Dedifferentiated amniotic fluid mesenchymal stem cell (primary cell): Measurements from ENCODE around the gene HCK.

Source experiments
- DNase-seq: peaks from one replicate; pipeline ENCODE4 v3.0.0-alpha.2; 2016; ENCODE audit errors: extremely low spot score

HCK gene

DNA sequence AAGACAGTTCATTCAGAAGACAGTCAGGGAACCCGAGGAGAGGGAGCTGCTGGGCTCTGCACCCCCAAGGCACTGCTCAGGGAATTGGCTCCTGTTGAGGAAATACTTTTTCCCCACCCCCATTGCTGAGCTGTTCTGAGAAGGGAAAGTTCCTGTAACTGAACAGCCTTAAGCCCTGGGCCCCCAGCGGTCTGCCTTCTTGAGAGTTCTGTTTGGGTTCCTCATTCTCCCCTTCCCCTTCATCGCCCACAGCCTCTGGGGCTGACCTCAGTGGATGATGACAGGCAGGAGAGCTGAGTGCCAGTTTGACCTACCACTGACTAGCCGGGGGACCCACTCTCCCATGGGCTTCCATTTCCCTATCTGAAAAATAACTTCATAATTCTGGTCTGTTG is 10.7 kb downstream of the HCK start:
- no peak for DNase-seq

DNA sequence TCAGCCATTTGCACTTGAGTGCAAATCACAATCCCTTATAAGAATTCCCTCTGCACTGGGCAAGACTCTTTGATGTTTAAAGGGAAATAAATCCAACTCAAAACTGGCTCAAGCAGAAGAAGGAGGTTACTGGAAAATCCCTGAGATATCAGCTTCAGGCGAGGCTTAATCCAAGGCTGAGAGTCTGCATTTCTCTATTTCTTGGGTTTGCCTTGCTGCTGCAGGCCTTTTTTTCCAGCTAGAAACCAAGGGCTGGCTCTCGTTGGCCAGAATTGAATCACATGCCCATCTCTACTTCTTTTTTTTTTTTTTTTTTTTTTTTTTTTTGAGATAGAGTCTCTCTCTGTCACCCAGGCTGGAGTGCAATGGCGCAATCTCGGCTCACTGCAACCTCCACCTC is 11.7 kb downstream of the HCK start:
- DNase-seq: no peak

DNA sequence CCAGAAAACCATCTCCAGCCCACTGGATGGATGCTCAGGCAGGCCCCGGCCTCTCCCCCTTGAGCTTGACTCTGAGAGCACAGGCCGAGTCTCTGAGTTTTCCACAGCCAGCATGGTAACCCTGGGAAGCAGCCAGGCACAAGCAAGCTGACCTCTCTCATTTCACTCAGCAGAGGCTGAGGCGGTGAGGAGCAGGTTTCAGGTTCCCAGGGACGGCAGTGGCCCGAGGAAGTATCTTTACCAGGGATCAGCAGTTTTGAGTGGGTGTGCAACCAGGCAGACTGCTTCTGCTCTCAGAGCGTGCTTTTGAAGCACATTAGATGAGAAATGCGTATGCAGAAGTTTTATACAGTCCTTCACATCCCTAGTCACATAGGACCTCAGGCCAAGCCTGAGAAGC is 12.6 kb downstream of the HCK start:
- DNase-seq: no peak

DNA sequence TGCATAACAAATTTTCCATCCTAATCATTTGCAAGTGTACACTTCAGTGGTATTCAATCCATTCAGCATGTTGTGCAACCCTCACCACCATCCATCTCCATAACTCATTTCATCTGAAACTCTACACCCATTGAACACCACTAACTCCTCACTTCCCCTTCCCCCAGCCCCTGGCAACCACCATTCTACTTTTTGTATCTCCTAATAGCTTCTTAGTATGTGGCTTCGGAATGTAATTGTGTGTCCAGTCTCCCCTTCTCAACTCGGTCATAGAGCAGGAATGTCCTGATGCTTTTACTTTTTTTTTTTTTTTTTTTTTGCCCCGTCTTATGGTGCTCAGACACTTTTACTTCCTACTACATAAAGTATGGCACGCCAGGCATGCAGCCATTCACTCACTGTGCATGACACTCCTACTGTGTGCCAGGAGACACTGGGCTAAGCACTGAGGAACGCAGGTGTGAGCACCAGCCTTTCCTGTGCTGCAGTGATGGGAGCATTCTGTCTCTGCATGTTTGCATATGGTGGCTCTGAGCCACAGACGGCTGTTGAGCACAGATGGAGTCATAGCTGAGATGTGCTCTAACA is 15.3 kb downstream of the HCK start:
- DNase-seq: peak; percentile 71

DNA sequence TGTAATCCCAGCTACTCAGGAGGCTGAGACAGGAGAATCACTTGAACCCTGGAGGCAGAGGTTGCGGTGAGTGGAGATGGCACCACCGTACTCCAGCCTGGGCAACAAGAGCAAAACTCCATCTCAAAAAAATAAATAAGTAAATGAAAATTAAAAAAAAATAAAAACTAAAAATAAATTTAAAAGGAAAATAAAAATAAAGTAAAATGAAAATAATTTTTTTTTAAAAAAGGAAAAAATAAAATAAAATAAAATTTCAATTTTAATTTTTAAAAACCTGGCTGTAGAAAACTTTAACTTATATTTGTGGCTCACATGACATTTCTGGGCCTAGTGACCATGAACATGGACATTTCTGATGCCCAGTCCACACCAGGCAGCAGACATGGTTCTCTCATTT is 16.1 kb downstream of the HCK start:
- DNase-seq: no peak

DNA sequence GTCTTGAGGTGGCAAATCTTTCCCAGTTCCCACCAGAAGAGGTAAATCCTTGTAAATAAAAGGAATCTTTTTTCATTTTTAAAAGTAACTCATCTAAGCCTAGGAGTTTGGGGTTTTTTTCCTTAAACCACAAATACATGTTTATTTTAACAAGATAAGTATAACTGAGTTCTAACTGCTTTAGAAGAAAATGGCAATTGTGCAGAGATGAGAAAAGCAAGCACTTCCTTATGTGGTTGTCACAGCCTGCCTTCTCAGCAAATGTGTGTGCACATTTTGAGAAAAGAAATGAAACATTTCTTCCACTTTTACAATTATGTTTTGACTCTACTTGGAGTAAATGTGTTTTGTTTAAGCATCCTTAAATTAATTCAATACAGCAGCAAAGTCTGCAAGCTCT is 17.7 kb downstream of the HCK start:
- DNase-seq: no peak

DNA sequence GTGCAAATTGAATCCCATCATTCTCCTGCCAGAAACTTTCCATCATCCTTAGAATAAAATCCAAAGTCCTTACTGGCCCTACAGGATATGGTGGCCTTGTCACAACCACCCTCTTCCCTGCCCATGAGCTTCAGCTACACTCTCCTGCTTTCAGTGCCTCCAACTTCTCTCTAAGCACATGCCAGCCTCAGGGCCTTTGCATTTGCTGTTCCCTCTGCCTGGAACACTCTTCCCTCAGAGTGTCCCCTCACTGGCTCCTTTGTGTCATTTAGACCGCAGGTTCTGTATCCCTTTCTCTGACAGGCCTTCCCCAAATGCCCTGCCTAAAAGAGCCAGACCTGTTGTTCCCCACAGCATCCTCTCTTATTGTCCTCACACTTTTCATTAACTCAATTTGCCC is 18.2 kb downstream of the HCK start:
- no peak for DNase-seq

DNA sequence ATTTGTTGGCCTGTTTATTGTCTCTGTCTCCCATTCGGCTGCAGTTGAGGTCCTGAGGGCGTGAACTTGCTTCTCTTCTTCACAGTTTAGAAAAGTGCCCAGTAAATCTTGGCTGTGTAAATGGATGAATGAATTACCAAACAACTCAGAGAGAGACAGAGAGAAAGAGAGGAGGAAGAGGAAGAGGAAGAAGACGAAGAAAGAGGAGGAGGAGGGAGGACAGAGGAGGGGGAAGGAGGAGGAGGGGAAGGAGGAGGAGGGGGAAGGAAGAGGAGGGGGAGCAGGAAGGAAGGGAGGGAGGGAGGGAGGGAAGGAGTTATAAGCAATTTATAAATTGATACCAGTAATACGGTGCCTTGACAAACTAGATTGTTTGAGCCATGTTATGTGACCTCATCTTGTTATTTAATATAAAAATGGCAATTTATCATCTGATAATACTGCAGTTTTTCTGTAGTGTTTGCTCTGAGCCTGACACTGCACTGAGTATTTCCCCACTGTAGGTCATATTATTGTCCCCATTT is 18.7 kb downstream of the HCK start:
- no peak for DNase-seq

DNA sequence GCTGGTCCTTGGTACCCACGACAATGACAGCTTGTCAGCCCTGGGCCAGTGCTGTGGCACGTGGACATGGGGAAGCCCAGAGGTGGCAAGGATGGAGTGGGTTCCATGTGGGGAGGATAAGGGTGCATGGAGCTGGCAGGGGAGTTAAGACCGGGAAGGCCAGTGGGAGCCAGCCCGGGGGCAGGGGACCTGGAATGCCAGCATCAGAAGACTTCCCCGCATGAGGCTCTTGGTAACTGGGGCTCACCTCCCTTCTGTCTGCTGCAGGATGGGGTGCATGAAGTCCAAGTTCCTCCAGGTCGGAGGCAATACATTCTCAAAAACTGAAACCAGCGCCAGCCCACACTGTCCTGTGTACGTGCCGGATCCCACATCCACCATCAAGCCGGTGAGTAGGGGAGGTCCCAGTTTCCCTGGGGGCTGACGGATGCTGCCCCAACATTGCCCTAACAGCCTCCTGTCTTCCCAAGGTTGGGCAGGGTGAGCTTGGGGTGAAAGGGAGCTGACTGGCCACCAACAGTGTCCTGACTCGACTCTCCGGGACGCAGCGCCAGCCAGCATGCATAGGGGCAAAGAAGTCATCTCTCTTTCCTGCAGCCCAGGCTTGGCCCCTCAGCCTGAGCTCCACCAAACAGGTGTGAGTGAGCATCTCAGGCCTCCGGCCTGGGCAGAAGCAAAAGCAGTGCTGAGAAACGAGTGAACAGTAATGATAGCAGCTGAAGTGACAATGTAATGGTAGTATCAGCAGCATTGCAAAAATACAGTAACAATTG is 19.5 kb downstream of the HCK start:
- no peak for DNase-seq

DNA sequence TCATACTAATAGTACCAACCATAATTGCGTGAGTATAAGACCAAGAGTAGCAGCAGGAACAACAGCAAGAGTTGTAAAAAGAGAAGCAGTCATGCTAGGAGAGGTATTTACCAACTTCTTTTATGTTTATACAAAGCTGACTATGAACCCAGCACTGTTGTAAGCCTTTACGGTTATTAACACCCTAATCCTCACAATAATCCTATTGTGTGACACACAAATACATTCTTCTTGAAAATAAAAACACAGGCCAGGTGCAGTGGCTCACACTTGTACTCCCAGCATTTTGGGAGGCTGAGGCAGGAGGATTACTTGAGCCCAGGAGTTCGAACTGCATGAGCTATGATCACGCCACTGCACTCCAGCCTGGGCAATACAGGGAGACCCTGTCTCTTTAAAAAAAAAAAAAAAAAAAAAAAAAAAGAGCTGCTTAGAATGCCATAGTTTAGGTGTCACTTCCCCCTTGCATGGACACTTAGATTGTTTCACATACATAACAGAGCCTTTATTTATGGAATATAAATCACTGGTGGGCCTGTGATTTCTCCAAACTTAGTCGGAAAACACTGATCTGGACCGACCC is 20.2 kb downstream of the HCK start:
- no peak for DNase-seq

DNA sequence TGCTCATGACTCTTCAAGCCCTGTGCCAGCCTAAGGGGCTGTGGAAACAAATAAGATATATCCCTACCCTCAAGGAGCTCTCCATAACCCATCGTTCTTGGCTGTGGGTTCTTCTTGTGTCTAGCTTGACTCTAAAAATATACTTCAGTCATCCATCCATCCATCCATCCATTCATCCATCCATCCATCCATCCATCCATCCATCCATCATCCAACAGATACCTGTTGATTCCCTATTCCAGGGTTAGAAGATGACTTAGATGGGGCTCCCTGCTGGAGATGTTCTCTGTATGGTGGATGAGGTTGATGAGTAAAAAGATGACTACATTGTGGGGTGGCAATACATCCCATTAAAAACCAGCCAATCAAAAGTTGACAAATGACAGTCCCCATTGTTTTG is 23.5 kb downstream of the HCK start:
- DNase-seq: no peak

DNA sequence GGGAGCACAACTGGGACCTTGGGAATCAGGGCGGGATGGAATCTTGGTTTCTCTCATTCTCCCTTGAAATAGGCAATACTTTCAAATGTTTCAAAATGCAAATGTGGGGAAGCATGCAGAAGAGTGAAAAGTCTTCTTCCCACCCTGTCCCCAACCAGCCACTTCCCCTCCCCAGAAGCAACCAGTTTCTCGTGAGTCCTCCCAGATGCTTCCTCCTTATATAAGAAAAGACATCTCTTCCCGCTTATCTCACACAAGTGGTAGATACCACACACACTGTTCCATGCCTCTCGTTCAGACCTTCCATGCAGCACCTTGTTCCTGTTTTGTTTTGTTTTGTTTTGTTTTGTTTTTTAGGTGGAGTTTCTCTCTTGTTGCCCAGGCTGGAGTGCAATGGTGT is 25.1 kb downstream of the HCK start:
- DNase-seq: no peak

DNA sequence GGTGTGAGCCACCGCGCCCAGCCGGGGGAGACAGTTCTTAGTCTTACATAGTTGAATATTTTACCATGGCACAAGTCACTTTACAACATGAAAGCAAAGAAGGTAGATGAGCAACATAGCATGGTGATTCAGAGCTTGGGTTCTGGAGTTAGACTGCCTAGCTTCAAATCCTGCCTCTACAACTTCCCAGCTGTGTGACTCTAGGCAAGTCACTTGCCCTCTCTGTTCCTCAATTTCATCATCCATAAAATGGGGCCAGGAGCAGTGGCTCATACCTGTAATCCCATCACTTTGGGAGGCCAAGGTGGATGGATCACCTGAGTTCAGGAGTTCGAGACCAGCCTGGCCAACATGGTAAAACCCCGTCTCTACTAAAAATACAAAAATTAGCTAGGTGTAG is 26.3 kb downstream of the HCK start:
- no peak for DNase-seq

DNA sequence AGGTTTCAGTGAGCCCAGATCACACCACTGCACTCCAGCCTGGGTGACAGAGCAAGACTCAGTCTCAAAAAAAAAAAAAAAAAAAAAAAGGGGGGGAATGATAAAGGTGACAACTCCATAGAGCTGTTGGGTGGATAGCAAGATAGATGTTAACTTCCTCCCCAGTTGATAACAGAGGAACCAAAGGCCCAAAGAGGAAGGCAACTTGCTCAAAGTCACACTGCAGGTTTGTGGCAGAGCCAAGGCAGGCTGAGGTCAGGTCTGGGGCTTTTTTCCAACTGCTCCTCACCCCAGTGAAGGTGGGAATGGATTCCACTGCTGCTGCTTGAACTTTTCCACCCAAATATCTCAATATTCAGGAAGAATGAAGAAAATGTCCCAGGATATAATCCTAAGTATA is 26.7 kb downstream of the HCK start:
- no peak for DNase-seq

DNA sequence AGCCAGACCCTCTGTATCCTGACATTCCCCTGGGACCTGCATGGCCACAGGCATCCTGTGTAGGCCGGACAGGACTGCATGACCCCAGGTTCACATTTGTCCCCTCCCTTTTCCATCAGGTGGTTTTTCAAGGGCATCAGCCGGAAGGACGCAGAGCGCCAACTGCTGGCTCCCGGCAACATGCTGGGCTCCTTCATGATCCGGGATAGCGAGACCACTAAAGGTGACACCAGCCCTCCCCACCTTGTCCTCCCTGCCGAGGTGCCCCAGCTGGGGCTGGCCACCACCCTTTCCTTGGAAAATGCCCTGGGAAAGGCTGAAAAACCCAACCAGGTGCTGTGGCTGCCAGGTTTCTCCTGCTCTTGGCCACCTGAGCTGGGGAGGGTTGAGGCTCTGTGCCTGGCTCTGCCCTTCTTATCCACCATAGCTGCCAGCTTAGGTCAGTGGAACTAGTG is 27.6 kb downstream of the HCK start:
- DNase-seq: no peak

DNA sequence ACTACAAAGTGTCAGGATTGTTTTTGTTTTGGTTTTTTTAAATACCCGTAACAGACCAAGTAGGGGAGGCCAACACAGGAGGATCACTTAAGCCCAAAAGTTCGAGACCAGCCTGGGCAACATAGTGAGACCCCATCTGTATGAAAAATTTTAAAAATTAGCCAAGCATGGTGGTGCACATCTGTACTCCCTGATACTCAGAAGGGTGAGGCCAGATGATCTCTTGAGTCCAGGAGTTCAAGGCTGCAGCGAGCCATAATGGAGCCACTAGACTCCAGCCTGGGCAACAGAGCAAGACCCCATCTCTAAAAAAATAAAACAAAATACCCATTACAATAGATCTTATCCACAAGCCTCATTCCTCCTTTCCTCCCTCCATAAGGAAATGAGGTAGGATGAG is 28.7 kb downstream of the HCK start:
- no peak for DNase-seq

DNA sequence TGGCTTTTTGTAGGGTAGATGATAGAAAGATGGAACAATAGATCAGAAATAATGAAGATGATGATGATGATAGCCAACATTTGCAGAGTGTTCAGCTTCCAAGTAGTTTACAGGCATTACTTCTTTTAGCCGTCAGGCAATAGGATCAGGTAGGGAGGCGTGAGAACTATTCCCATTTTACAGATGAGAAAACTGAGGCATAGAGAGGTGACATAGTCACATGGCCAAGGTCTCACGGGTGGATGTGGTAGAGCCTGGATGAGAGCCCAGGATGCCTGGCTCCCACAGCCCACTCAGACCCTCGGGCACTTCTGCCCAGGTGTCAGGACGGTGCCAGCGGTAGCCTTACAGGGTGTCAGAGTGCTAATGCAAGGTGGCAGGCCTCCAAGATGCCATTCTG is 31.4 kb downstream of the HCK start:
- no peak for DNase-seq

DNA sequence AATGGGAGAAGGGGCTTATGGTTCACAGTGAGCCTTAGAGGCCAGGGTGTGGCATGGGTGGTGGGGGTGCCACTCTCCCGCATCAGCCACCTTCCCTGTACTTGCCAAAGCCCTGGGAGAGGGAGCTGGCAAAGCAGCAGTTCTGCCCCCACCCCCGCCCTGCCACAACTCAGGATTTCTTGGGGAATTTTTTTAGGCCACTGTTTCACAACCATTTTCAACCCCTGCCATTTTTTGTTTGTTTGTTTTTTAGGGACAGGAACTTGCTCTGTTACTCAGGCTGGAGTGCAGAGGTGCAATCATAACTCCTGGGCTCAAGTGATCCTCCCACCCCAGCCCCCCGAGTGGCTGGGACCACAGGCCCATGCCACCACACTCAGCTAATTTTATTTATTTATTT is 35.0 kb downstream of the HCK start:
- no peak for DNase-seq

DNA sequence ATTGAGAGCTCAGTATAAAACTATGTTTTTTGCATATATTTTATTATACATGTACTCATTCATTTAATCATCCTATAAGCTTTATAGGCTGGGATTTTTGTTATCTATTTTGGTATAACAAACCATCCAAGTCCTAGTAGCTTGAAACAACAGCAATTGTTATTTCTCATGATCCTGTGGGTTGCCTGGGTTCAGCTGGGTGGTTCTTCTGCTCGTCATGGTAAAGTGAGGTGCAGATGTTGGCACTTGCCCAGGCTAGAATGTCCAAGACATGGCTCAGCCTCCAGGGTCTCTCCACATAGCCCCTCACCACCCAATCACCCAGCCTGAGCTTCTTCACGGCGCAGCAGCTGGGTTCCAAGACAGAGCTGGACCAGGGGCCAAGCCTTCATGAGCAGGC is 36.7 kb downstream of the HCK start:
- DNase-seq: no peak

DNA sequence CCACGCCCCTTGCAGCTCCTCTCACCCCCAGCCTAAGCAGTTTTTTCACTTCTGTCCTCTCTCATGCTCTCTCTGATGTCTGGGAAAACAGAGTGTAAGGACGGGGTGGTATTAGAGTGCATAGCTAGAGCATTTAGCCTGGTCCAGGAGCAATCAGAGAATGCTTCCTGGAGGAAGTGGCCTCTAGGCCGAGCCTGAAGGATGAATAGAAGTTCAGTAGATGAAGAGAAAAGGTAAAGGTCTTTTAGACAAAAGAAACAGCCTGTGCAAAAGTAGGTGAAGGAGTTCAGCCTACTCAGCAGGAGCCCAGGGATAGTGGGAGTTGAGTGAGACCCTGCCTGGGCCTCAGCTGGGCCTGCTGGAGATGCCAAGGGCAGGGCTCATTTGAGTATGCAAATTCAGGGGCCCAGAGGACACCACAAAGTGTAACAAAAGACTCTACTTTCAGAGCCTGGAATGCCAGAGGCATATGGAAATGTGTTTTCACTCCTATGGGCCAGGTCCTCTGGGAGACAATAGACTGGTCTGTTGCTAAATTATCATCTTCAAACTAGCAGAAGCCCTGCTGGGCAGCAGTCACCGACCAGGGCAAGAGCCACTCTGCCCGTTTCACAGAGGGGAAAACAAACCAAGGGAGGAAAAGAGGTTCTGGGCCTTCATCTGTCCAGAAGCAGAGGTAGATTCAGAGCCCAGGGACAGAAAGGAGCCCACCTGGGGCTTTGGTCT is 37.8 kb downstream of the HCK start:
- DNase-seq: no peak

DNA sequence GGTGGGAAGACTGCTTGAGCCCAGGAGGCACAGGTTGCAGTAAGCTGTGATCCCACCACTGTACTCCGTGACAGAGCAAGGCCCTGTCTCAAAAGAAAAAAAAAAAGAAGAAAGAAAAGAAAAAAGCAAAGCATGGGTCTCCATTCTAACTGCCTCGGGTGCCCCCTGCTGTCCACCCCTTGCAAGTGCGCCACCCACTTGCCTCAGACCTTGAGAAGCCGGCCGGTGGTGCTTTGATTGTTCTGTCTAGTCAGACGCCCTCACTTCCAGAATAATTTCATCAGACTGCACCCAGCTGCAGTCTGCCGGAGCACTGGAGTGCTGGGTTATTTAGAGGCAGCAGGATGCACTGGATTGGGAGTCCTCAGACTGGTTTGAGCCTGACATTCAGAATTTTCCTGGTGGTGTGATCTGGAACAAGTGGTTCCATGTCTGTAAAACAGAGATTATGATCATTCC is 39.9 kb downstream of the HCK start:
- DNase-seq: peak; percentile 67

DNA sequence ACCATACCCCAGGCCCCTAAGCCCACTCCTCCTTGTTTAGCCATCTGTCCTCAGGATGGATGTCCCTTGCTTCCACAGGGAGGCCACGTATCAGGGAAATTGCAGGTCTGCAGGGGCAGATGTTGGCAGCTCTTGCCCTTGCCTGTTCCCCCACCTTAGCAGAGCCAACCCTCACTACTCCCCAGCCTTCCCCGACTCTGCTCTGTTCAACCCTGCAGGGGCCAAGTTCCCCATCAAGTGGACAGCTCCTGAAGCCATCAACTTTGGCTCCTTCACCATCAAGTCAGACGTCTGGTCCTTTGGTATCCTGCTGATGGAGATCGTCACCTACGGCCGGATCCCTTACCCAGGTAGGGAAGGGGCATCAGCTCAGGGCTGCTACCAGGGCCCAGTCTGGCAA is 46.7 kb downstream of the HCK start:
- no peak for DNase-seq
